ENCODE data around the gene PRRC2B. TPM values are rescaled to one million over a fixed set of nuclear protein-coding genes. Genes with fewer than 3 reads are reported as not detected.

Gene PRRC2B
- total RNA-seq, 1 experiment from 2014 or later: 170 TPM

GRCh38 chr9:131492070-131492469 is 98.2 kb downstream of the PRRC2B start (continued):
- TF ChIP-seq, protein P1, sequence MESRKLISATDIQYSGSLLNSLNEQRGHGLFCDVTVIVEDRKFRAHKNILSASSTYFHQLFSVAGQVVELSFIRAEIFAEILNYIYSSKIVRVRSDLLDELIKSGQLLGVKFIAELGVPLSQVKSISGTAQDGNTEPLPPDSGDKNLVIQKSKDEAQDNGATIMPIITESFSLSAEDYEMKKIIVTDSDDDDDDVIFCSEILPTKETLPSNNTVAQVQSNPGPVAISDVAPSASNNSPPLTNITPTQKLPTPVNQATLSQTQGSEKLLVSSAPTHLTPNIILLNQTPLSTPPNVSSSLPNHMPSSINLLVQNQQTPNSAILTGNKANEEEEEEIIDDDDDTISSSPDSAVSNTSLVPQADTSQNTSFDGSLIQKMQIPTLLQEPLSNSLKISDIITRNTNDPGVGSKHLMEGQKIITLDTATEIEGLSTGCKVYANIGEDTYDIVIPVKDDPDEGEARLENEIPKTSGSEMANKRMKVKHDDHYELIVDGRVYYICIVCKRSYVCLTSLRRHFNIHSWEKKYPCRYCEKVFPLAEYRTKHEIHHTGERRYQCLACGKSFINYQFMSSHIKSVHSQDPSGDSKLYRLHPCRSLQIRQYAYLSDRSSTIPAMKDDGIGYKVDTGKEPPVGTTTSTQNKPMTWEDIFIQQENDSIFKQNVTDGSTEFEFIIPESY (IDR thresholded peaks at IDR 0.05; ENCODE audit: extremely low read depth, insufficient replicate concordance, low read length): no peak
- TF ChIP-seq ZNF274 (IDR thresholded peaks at IDR 0.05; ENCODE audit: low read depth, low read length) (no peak), SIN3A (IDR thresholded peaks at IDR 0.05; ENCODE audit: low read depth) (no peak)

- ATAC-seq: no peak
- H3K4me1 ChIP-seq (ENCODE audit: control insufficient read depth in 1 of 2, insufficient read depth in 2 of 2, low read length in 2 of 2): no peaks in the 10 kb centered on the region
- no peaks in the 10 kb centered on the region for H3K9me3 ChIP-seq (ENCODE audit: control insufficient read depth in 1 of 2, insufficient read depth in 1 of 2, low read depth in 1 of 2, low read length in 2 of 2)
- no peak for DNase-seq (ENCODE audit: low read depth, low spot score)
- H3K4me2 ChIP-seq (ENCODE audit: low read length): no peak overlapping the region
- no TSS peak for BruUV-seq (replicated peaks)
- no peaks in the 10 kb centered on the region for H3K27me3 ChIP-seq (ENCODE audit: insufficient read depth, low read length)
- no peaks in the 10 kb centered on the region for H3K9me2 ChIP-seq (ENCODE audit: insufficient read depth)
- intact Hi-C loops (cut with micrococcal nuclease): no loop called here
- H4K20me1 ChIP-seq (ENCODE audit: insufficient read depth): no peaks in the 10 kb centered on the region
- peaks cover 76 to 85% of the 10 kb centered on the region in 2 experiments for H3K36me3 ChIP-seq (ENCODE audit: control insufficient read depth in 1 of 2, insufficient read depth in 2 of 2, low read length in 2 of 2)
- H3K4me3 ChIP-seq (replicated peaks in 1 of 2; ENCODE audit: low read depth in 1 of 2, low read length in 2 of 2): no peak overlapping the region
- H3K9ac ChIP-seq (ENCODE audit: low read length): no peak overlapping the region
- H3K79me2 ChIP-seq (ENCODE audit: insufficient read depth, low read length): no peaks in the 10 kb centered on the region
- ChIA-PET CTCF (interaction anchor here (0.8 kb wide), 1 partner anchor 771 kb away, joined by 4 read pairs; no protein-coding TSS in a partner anchor), POLR2A (no interaction called here), RAD21 (ENCODE audit: low non-redundant PET in 1 of 2, low total read pairs in 2 of 2, uncharacterized antibody in 2 of 2, unreplicated experiment in 2 of 2) (no interaction called here)
- H2AFZ ChIP-seq (ENCODE audit: low read depth, low read length, poor library complexity, severe bottlenecking): no peak overlapping the region
- no peak overlapping the region for H3K27ac ChIP-seq (ENCODE audit: low read depth, low read length)
- TF ChIP-seq ATF3 (IDR thresholded peaks at IDR 0.05) (no peak), ELF1 (IDR thresholded peaks at IDR 0.05; ENCODE audit: borderline replicate concordance, low read depth) (no peak), TCF7L2 (IDR thresholded peaks at IDR 0.05; ENCODE audit: borderline replicate concordance, extremely low read depth, insufficient read depth, insufficient read length) (no peak), SRF (IDR thresholded peaks at IDR 0.05; ENCODE audit: low read depth) (no peak), POLR2A (IDR thresholded peaks at IDR 0.05; ENCODE audit: borderline replicate concordance, extremely low read depth, insufficient read depth, insufficient read length) (no peak), RAD21 (IDR thresholded peaks at IDR 0.05; ENCODE audit: low read depth) (no peak), SIN3A (IDR thresholded peaks at IDR 0.05; ENCODE audit: low read depth) (no peak), CEBPB (IDR thresholded peaks at IDR 0.05; ENCODE audit: low read depth) (no peak), SP1 (IDR thresholded peaks at IDR 0.05; ENCODE audit: low read depth) (no peak), ZNF274 (IDR thresholded peaks at IDR 0.05; ENCODE audit: low read depth, low read length) (no peak), EZH2 (IDR thresholded peaks at IDR 0.05) (no peak), ZFX (IDR thresholded peaks at IDR 0.05) (no peak), EGR1 (IDR thresholded peaks at IDR 0.05; ENCODE audit: low read depth) (no peak)
- TF ChIP-seq, protein P2, sequence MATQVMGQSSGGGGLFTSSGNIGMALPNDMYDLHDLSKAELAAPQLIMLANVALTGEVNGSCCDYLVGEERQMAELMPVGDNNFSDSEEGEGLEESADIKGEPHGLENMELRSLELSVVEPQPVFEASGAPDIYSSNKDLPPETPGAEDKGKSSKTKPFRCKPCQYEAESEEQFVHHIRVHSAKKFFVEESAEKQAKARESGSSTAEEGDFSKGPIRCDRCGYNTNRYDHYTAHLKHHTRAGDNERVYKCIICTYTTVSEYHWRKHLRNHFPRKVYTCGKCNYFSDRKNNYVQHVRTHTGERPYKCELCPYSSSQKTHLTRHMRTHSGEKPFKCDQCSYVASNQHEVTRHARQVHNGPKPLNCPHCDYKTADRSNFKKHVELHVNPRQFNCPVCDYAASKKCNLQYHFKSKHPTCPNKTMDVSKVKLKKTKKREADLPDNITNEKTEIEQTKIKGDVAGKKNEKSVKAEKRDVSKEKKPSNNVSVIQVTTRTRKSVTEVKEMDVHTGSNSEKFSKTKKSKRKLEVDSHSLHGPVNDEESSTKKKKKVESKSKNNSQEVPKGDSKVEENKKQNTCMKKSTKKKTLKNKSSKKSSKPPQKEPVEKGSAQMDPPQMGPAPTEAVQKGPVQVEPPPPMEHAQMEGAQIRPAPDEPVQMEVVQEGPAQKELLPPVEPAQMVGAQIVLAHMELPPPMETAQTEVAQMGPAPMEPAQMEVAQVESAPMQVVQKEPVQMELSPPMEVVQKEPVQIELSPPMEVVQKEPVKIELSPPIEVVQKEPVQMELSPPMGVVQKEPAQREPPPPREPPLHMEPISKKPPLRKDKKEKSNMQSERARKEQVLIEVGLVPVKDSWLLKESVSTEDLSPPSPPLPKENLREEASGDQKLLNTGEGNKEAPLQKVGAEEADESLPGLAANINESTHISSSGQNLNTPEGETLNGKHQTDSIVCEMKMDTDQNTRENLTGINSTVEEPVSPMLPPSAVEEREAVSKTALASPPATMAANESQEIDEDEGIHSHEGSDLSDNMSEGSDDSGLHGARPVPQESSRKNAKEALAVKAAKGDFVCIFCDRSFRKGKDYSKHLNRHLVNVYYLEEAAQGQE (IDR thresholded peaks at IDR 0.05; ENCODE audit: low read depth): no peak
Observed at GRCh38 chr9:131494296-131494870, 100.5 kb downstream of the PRRC2B start.

Measured in HCT116 (cell line).